ENCODE results near the gene TEX12.
"Not testable (repeated sequence)": the region's sequence is repeated elsewhere in the genome, so short reads cannot be mapped to it uniquely, and the experiment has no call there.

TEX12 gene

DNA sequence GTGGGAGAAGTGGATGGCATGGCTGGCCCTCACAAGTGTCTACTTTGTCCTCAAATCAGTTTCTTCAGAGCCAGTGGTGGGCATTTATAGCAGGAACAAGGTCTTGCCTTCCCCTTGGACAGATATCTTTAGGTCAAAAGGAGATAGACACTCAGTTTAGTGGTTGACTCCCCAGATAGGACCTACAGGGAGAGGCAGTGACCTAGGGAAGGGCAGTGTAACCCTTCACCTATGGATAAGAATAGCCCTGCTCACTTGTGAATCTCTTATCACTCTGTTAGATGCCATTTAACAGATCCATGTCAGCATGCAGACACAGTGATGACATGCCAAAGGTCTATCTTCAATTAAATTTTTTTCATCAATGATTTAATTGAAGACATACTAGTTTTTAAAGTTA is 19.1 kb downstream of the TEX12 start:
- Histone ChIP-seq H3K36me3 (ENCODE audit: insufficient read depth, low read length) (no peaks in the 10 kb centered on the region), H3K27me3 (ENCODE audit: control insufficient read depth, insufficient read depth, low read length) (no peaks in the 10 kb centered on the region), H3K4me1 (ENCODE audit: control insufficient read depth, insufficient read depth, low read length) (no peaks in the 10 kb centered on the region), H3K4me2 (ENCODE audit: low read length) (no peak overlapping the region), H3K9ac (ENCODE audit: low read depth, low read length) (no peak overlapping the region), H3K9me3 (replicated peaks; ENCODE audit: low read length) (no peaks in the 10 kb centered on the region), H3K4me3 (ENCODE audit: low read length) (no peak overlapping the region)

DNA sequence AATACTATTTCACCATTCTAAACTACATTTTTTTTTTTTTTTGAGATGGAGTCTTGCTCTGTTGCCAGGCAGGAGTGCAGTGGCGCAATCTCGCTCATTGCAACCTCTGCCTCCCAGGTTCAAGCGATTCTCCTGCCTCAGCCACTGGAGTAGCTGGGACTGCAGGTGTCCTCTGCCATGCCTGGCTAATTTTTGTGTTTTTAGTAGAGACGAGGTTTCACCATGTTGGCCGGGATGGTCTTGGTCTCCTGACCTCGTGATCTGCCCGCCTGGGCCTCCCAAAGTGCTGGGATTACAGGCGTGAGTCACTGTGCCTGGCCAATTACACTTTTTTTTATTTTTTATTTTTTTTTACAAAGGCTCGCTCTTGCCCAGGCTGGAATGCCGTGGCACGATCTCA is 27.9 kb downstream of the TEX12 start:
- H3K27me3 ChIP-seq (ENCODE audit: control insufficient read depth, insufficient read depth, low read length); H3K9me3 ChIP-seq (replicated peaks; ENCODE audit: low read length); H3K36me3 ChIP-seq (ENCODE audit: insufficient read depth, low read length); H3K4me2 ChIP-seq (ENCODE audit: low read length); H3K9ac ChIP-seq (ENCODE audit: low read depth, low read length); H3K4me3 ChIP-seq (ENCODE audit: low read length): not testable (repeated sequence)
- H3K4me1 ChIP-seq (ENCODE audit: control insufficient read depth, insufficient read depth, low read length): peaks cover 11% of the 10 kb centered on the region

- Histone ChIP-seq H3K9me3 (replicated peaks; ENCODE audit: low read length) (no peaks in the 10 kb centered on the region), H3K4me1 (ENCODE audit: control insufficient read depth, insufficient read depth, low read length) (peaks cover 11% of the 10 kb centered on the region), H3K4me2 (ENCODE audit: low read length) (no peak overlapping the region), H3K27me3 (ENCODE audit: control insufficient read depth, insufficient read depth, low read length) (no peaks in the 10 kb centered on the region), H3K4me3 (ENCODE audit: low read length) (no peak overlapping the region), H3K9ac (ENCODE audit: low read depth, low read length) (no peak overlapping the region), H3K36me3 (ENCODE audit: insufficient read depth, low read length) (no peaks in the 10 kb centered on the region)
Measured at GRCh38 chr11:112195951-112196351, 28.8 kb downstream of the TEX12 start.

GRCh38 chr11:112196519-112197087 is 29.4 kb downstream of the TEX12 start:
- no peak overlapping the region for H3K9ac ChIP-seq (ENCODE audit: low read depth, low read length)
- H3K9me3 ChIP-seq (replicated peaks; ENCODE audit: low read length): no peaks in the 10 kb centered on the region
- H3K27me3 ChIP-seq (ENCODE audit: control insufficient read depth, insufficient read depth, low read length): no peaks in the 10 kb centered on the region
- H3K4me1 ChIP-seq (ENCODE audit: control insufficient read depth, insufficient read depth, low read length): peaks cover 11% of the 10 kb centered on the region
- no peak overlapping the region for H3K4me3 ChIP-seq (ENCODE audit: low read length)
- H3K4me2 ChIP-seq (ENCODE audit: low read length): no peak overlapping the region
- H3K36me3 ChIP-seq (ENCODE audit: insufficient read depth, low read length): no peaks in the 10 kb centered on the region

DNA sequence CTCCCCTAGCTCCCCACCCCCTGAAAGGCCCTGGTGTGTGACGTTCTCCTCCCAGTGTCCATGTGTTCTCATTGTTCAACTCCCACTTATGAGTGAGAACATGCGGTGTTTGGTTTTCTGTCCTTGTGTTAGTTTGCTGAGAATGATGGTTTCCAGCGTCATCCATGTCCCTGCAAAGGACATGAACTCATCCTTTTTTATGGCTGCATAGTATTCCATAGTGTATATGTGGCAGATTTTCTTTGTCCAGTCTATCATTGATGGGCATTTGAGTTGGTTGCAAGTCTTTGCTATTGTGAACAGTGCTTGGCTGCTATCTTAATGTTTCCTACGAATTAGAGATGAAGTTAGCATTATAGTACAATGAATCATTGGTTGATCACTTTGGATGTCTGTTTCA is 31.9 kb downstream of the TEX12 start:
- not testable (repeated sequence) for H3K27me3 ChIP-seq (ENCODE audit: control insufficient read depth, insufficient read depth, low read length); H3K9ac ChIP-seq (ENCODE audit: low read depth, low read length); H3K4me2 ChIP-seq (ENCODE audit: low read length); H3K36me3 ChIP-seq (ENCODE audit: insufficient read depth, low read length); H3K4me3 ChIP-seq (ENCODE audit: low read length); H3K9me3 ChIP-seq (replicated peaks; ENCODE audit: low read length)
- H3K4me1 ChIP-seq (ENCODE audit: control insufficient read depth, insufficient read depth, low read length): peaks cover 11% of the 10 kb centered on the region

DNA sequence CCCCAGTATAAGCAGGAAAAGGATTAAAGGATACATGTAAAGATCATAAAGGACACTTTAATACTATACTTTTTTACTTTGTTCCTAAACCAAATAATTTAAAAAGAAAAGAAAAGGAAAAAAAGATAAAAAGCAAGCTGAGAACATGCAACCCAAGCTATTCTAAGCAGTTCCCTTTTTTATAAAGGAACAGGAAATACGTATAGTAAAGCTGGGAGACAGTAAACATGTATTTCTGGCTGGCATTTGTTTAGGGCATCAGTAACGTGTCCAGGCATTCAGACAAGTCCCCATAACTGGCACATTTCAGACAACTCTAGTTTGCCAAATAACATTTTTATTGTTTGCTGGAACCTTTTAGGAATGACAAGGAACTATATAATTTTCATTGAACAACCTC is 33.1 kb downstream of the TEX12 start:
- H3K9ac ChIP-seq (ENCODE audit: low read depth, low read length): no peak overlapping the region
- H3K27me3 ChIP-seq (ENCODE audit: control insufficient read depth, insufficient read depth, low read length): no peaks in the 10 kb centered on the region
- no peaks in the 10 kb centered on the region for H3K36me3 ChIP-seq (ENCODE audit: insufficient read depth, low read length)
- no peak overlapping the region for H3K4me2 ChIP-seq (ENCODE audit: low read length)
- no peak overlapping the region for H3K4me3 ChIP-seq (ENCODE audit: low read length)
- peaks cover 8% of the 10 kb centered on the region for H3K4me1 ChIP-seq (ENCODE audit: control insufficient read depth, insufficient read depth, low read length)
- H3K9me3 ChIP-seq (replicated peaks; ENCODE audit: low read length): no peaks in the 10 kb centered on the region

DNA sequence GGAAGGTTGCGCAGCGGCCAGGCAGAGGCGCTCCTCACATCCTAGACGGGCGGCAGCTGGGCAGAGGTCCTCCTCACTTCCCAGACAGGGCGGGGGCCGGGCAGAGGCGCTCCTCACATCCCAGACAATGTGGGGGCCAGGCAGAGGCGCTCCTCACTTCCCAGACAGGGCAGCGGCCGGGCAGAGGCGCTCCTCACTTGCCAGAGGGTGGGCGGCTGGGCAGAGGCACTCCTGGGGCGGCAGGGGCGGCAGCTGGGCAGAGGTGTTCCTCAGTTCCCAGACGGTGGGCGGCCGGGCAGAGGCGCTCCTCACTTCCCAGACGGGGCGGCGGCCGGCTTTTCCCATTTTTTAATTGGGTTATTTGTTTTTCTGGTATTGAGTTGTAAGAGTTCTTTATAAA is 38.9 kb downstream of the TEX12 start:
- Histone ChIP-seq H3K36me3 (ENCODE audit: insufficient read depth, low read length) (no peaks in the 10 kb centered on the region), H3K9ac (ENCODE audit: low read depth, low read length) (no peak overlapping the region), H3K27me3 (ENCODE audit: control insufficient read depth, insufficient read depth, low read length) (no peaks in the 10 kb centered on the region), H3K9me3 (replicated peaks; ENCODE audit: low read length) (no peaks in the 10 kb centered on the region), H3K4me2 (ENCODE audit: low read length) (no peak overlapping the region), H3K4me3 (ENCODE audit: low read length) (no peak overlapping the region), H3K4me1 (ENCODE audit: control insufficient read depth, insufficient read depth, low read length) (no peaks in the 10 kb centered on the region)

- Histone ChIP-seq H3K9me3 (replicated peaks; ENCODE audit: low read length) (no peaks in the 10 kb centered on the region), H3K4me2 (ENCODE audit: low read length) (no peak overlapping the region), H3K36me3 (ENCODE audit: insufficient read depth, low read length) (no peaks in the 10 kb centered on the region), H3K4me1 (ENCODE audit: control insufficient read depth, insufficient read depth, low read length) (peaks cover 14% of the 10 kb centered on the region), H3K9ac (ENCODE audit: low read depth, low read length) (no peak overlapping the region), H3K4me3 (ENCODE audit: low read length) (no peak overlapping the region), H3K27me3 (ENCODE audit: control insufficient read depth, insufficient read depth, low read length) (no peaks in the 10 kb centered on the region)
Measured at GRCh38 chr11:112210890-112211289, 43.7 kb downstream of the TEX12 start.

DNA sequence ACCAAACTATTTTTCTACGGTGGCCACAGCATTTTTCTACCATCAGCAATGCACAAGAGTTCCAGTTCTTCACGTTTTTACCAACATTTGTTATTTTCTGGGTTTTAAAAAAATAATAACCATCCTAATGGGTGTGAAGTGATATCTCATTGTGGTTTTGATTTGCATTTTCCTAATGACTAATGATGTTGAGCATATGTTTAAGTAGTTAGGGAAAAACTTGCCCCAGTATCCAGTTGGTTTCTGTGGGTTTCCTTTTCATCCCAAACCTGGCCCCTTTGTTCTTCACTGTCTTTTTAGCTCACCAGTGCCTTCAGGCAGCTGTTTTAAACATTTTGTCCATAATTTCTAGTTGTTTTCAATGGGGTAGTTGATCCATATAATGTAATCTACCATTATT is 44.4 kb downstream of the TEX12 start:
- Histone ChIP-seq H3K4me2 (ENCODE audit: low read length) (no peak overlapping the region), H3K9me3 (replicated peaks; ENCODE audit: low read length) (no peaks in the 10 kb centered on the region), H3K36me3 (ENCODE audit: insufficient read depth, low read length) (no peaks in the 10 kb centered on the region), H3K9ac (ENCODE audit: low read depth, low read length) (no peak overlapping the region), H3K4me3 (ENCODE audit: low read length) (no peak overlapping the region), H3K4me1 (ENCODE audit: control insufficient read depth, insufficient read depth, low read length) (peaks cover 21% of the 10 kb centered on the region), H3K27me3 (ENCODE audit: control insufficient read depth, insufficient read depth, low read length) (no peaks in the 10 kb centered on the region)

GRCh38 chr11:112212290-112212689 is 45.1 kb downstream of the TEX12 start:
- no peaks in the 10 kb centered on the region for H3K9me3 ChIP-seq (replicated peaks; ENCODE audit: low read length)
- H3K36me3 ChIP-seq (ENCODE audit: insufficient read depth, low read length): no peaks in the 10 kb centered on the region
- peaks cover 26% of the 10 kb centered on the region for H3K4me1 ChIP-seq (ENCODE audit: control insufficient read depth, insufficient read depth, low read length)
- H3K4me2 ChIP-seq (ENCODE audit: low read length): no peak overlapping the region
- H3K9ac ChIP-seq (ENCODE audit: low read depth, low read length): no peak overlapping the region
- H3K4me3 ChIP-seq (ENCODE audit: low read length): no peak overlapping the region
- H3K27me3 ChIP-seq (ENCODE audit: control insufficient read depth, insufficient read depth, low read length): no peaks in the 10 kb centered on the region

DNA sequence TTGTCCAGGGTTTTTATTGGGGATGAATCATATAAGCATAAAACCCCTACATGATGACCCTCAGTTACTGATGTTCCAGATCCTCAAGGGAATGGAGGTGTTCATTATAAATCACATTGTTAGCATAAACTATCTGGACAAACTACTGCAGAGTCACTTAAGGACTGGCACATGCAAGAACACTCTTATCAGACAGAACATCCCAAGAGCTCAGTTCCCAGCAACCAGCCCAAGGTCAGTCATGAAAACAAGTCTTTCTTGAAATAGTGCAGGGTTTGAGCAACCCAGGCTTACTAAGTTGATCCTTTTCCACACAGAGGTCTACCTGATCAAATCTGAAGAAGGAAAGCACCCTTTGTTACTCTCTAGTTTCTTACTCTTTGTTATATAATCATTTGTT is 45.5 kb downstream of the TEX12 start:
- Histone ChIP-seq H3K9me3 (replicated peaks; ENCODE audit: low read length) (no peaks in the 10 kb centered on the region), H3K4me2 (ENCODE audit: low read length) (no peak overlapping the region), H3K4me3 (ENCODE audit: low read length) (no peak overlapping the region), H3K27me3 (ENCODE audit: control insufficient read depth, insufficient read depth, low read length) (no peaks in the 10 kb centered on the region), H3K9ac (ENCODE audit: low read depth, low read length) (no peak overlapping the region), H3K36me3 (ENCODE audit: insufficient read depth, low read length) (no peaks in the 10 kb centered on the region), H3K4me1 (ENCODE audit: control insufficient read depth, insufficient read depth, low read length) (peaks cover 26% of the 10 kb centered on the region)

DNA sequence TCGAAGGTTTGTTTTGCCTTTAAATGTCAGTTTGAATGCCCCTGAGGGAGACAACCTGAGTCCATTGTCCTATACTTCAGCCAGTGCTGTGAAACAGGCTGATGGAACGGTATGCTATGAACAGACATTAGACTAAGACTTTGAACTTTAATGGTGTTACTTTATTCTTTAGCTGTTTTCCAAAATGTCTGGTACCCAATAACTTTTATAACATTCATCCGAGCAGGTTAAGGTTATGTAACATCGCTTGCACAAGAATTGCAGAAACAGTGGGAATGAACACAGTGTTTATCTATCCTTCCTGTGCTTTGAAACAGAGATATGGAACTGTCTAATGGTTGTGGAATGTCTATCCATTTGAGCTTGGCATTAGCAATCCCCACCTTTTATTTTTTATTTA is 46.6 kb downstream of the TEX12 start:
- Histone ChIP-seq H3K27me3 (ENCODE audit: control insufficient read depth, insufficient read depth, low read length) (no peaks in the 10 kb centered on the region), H3K4me1 (ENCODE audit: control insufficient read depth, insufficient read depth, low read length) (peaks cover 26% of the 10 kb centered on the region)

More for the DNA sequence above, 46.6 kb downstream of the TEX12 start:
- no peaks in the 10 kb centered on the region for H3K36me3 ChIP-seq (ENCODE audit: insufficient read depth, low read length)
- H3K9ac ChIP-seq (ENCODE audit: low read depth, low read length): no peak overlapping the region
- H3K9me3 ChIP-seq (replicated peaks; ENCODE audit: low read length): no peaks in the 10 kb centered on the region
- H3K4me3 ChIP-seq (ENCODE audit: low read length): no peak overlapping the region
- no peak overlapping the region for H3K4me2 ChIP-seq (ENCODE audit: low read length)

Data from skeletal muscle satellite cell (primary cell).